ENCODE results near the gene HNF1B.

DNA sequence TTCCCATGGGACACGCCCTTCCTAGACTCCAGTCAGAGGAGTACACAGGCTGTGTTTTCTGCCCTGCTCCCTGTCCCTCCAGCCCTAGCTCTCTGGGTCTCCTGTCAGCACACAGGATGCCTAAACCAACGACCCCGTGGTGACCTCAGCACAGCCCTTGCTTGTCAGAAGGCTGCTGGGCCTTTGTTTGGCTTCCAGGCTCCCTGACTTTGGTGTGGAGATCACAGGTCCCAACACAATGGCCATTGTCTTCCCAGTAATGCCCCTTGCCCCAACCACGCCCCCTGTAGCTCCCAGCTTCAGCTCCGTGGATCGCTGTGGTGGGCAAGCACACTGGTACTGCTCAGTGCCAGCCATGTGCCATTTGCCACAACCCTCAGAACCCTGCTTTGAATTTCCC, 15.0 kb downstream of the HNF1B start:
- TF ChIP-seq, protein P1, sequence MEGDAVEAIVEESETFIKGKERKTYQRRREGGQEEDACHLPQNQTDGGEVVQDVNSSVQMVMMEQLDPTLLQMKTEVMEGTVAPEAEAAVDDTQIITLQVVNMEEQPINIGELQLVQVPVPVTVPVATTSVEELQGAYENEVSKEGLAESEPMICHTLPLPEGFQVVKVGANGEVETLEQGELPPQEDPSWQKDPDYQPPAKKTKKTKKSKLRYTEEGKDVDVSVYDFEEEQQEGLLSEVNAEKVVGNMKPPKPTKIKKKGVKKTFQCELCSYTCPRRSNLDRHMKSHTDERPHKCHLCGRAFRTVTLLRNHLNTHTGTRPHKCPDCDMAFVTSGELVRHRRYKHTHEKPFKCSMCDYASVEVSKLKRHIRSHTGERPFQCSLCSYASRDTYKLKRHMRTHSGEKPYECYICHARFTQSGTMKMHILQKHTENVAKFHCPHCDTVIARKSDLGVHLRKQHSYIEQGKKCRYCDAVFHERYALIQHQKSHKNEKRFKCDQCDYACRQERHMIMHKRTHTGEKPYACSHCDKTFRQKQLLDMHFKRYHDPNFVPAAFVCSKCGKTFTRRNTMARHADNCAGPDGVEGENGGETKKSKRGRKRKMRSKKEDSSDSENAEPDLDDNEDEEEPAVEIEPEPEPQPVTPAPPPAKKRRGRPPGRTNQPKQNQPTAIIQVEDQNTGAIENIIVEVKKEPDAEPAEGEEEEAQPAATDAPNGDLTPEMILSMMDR (IDR thresholded peaks at IDR 0.05), result no peak
- TF ChIP-seq POLR2A (IDR thresholded peaks at IDR 0.05), result no peak
